ENCODE data around the gene RAB6B.

GRCh38 chr3:133833267-133833666, 62.4 kb downstream of the RAB6B start:
- TF ChIP-seq CTCF (IDR thresholded peaks at IDR 0.05), result no peak
- no peak for TF ChIP-seq POLR2AphosphoS5 (IDR thresholded peaks at IDR 0.05)
- no peak for TF ChIP-seq POLR2A (IDR thresholded peaks at IDR 0.05)

Measured in breast epithelium (tissue), 3 donors.